ENCODE measurements around the gene MAML2.

DNA sequence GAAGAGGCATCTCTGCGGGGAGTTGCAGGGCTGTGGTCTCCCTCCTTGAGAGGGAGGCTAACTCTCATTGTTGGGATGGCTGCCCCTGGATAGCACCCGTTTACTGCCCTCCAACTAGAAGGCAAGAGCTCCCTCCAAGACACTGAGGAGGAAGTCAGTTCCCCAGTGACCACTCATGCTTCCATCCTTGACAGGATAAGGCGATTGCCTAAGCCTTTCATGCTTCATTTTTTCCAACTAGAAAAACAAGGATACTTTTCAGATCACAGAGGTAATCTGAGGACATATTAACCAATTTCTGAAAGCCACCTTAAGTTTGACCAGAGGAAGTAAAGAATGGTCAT is 186.6 kb downstream of the MAML2 start:
- TF ChIP-seq, protein P1, sequence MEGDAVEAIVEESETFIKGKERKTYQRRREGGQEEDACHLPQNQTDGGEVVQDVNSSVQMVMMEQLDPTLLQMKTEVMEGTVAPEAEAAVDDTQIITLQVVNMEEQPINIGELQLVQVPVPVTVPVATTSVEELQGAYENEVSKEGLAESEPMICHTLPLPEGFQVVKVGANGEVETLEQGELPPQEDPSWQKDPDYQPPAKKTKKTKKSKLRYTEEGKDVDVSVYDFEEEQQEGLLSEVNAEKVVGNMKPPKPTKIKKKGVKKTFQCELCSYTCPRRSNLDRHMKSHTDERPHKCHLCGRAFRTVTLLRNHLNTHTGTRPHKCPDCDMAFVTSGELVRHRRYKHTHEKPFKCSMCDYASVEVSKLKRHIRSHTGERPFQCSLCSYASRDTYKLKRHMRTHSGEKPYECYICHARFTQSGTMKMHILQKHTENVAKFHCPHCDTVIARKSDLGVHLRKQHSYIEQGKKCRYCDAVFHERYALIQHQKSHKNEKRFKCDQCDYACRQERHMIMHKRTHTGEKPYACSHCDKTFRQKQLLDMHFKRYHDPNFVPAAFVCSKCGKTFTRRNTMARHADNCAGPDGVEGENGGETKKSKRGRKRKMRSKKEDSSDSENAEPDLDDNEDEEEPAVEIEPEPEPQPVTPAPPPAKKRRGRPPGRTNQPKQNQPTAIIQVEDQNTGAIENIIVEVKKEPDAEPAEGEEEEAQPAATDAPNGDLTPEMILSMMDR (IDR thresholded peaks at IDR 0.05) = no peak
- TF ChIP-seq POLR2A (IDR thresholded peaks at IDR 0.05) = no peak
